GM19035 (cell line): ENCODE results near the gene GPSM1.

Experiments used
- ATAC-seq: cut with Tn5 transposase; IDR thresholded peaks from one replicate; pipeline ENCODE4 v1.9.1; 2021; ENCODE audit not compliant: unreplicated experiment

Gene GPSM1, protein sequence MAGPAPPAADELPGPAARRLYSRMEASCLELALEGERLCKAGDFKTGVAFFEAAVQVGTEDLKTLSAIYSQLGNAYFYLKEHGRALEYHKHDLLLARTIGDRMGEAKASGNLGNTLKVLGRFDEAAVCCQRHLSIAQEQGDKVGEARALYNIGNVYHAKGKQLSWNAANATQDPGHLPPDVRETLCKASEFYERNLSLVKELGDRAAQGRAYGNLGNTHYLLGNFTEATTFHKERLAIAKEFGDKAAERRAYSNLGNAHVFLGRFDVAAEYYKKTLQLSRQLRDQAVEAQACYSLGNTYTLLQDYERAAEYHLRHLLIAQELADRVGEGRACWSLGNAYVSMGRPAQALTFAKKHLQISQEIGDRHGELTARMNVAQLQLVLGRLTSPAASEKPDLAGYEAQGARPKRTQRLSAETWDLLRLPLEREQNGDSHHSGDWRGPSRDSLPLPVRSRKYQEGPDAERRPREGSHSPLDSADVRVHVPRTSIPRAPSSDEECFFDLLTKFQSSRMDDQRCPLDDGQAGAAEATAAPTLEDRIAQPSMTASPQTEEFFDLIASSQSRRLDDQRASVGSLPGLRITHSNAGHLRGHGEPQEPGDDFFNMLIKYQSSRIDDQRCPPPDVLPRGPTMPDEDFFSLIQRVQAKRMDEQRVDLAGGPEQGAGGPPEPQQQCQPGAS

DNA sequence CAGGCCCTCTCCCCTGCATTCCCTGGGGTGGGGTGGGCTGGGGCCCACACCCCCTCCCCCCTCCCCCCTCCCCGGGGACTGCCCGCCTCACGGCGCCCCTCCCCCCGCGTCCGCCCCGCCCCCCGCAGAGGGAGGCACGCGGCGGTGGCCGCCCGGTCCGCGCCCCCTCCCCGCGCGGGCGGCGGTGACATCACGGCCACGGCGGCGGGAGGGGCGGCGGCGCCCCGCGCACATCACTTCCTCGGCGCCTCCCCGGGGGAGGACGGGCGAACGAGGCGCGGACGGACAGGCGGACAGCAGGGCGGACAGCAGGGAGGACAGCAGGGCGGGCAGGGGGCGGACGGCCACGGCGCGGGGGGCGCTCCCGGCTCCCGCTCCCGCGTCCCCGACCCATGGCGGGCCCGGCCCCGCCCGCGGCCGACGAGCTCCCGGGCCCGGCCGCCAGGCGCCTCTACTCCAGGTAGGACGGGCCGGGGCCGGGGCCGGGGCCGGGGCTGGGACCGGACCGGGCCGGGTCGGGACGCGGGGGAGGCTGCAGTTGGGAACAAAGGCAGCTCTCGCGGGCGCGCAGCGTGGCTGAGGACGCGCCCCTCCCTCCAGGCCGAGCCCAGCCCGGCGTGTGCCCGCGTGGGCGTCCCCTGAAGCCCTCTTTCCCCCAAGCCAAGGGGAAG is at the start of gene GPSM1:
Gene GPSM1 (plus strand): TSS at position 236 of the 671 bp plus-strand sequence. CDS start 157 bp downstream, at position 393.
- ATAC-seq = no peak

DNA sequence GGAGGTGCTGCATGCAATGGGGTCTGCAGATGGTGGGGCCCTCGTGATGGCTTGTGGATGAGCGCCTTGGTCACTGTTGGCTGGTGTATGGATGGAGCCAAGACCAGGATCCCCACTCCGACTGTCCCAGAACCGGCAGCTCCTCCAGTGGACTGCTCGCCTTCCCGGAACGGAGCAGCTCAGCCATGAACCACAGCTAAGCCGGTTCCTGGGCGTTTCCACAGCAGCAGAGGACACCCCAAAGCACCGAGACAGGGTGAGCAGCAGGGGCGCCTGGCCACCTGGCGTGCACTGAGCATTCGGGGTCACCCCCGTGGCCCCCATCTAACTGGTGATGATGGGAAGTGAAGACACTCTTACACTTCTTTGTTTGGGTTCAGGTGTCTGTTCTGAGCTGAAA is 49.6 kb upstream of the GPSM1 start:
- no peak for ATAC-seq

DNA sequence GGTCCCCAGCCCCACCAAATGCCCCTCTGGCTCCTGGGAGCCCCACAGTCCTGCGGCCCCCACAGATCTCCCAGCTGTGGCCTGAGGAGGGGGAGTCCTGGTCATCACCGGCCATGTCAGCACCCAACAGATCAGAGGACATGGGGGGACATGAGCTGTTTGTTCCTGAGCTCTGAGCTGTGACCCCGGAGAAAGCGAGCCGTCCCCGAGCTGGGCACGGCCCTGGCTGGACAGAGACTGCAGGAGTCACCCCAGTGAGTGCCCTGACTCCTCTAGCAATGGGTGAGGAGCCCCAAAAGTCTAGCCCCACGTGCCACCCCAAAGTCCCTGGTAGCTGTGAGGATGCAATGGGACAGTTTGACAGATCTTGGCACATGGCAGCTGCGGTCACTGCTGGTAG is 49.1 kb upstream of the GPSM1 start:
- no peak for ATAC-seq

DNA sequence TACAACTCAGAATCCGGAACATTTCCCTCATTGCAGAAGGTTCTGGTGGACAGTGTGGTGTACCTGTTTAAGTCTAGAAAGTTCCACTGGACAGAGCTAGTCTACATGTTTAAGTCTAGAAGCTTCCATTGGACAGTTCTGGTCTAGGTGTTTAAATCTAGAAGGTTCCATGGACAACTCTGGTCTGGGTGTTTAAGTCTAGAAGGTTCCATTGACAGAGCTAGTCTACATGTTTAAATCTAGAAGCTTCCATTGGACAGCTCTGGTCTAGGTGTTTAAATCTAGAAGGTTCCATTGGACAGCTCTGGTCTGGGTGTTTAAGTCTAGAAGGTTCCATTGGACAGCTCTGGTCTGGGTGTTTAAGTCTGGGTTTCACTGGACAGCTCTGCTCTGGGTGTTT is 48.4 kb upstream of the GPSM1 start:
- ATAC-seq = no peak

DNA sequence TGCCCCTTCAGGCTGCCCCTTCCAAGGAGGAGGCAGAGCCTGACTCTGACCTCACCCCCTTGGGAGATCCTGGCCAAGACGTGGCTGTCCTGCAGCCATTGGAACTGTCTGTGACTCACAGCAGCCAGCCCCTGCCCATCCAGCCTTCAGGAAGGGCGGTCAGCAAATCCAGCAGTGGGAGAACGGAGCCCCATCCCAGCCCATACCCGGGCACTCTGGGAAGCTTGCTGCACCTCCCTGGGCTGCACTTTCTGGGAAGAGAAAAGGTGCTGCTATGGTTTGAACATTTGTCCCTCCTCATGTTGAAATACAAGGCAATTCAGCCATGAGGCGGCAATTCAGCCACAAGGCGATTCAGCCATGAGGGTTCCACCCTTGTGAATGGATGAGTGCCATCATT is 47.9 kb upstream of the GPSM1 start:
- no peak for ATAC-seq

DNA sequence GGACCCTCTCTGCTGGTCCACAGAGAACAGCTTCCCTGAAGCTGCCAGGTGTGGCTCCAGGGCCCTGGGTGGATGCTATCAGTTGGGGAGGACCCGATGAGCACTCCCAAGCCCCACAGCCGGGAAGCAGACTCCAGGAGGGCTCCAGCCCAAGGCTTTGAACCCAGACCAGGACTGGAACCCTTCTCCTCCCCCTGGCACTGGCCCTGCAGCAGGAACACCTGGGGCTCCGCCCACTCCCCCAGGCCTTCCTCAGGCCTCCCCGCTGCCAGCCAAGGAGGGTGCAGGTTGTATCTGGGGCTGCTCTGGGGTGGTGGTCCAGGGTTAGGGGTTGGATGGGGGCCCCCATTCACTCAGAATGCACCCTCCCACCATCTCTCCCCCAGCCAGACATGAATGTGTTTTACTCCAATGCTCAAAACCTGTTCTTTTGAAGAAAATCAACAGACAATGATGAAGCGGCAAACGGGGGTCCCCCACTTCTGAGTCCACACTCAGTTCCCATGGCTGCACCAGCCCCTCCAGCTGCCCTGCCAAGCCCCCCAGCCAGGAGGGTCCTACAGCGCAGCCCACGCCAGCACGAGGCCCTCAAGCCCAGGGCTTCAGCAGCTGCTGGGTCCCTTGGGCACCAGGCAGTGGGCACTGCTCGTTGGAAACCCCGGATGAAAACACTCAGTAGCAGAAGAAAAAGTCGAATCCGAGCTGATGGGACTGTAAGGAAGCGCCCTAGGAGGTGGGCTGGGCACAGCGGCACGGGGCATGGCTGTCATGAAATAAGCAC is 46.6 kb upstream of the GPSM1 start:
- ATAC-seq = no peak

DNA sequence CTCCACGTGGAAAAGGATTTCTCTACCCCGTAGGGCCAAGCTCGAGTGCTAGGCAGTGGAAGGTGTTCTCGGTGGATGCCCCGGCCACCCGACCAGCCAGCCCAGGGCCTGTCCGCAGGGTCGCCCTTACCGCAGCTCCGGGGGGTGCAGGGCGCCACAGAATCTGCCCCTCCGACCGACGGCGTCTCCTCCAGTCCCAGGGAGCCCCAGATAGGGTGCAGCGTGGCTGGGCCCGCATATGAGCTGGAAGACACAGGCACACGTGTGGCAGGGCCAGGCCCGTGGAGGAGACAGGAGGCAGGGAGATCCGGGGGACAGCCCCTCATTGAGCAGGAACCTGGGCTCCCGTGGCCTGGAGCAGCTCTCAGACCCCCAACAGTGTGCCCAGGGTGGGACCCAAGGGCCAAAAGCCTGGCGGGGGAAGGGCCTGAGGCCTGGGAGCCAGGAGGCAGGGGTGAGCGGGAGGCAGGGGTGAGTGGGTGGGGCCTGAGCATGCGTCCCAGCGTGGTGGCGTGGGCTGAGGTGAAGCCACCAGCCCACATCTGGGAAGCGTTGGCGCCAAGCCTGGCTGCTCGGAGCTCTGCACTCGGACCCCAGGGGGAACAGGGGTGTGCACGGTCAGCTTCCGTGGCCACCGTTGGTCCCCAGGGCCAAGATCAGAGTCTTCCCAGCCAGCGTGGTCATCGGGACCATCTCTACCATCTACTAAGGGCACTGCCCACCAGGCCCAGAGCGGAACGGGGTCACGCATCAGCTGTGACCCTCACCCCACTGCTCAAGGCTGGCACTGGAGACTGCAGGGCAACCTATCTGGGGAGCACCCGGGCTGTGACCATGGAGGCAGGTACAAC is 45.7 kb upstream of the GPSM1 start:
- no peak for ATAC-seq

DNA sequence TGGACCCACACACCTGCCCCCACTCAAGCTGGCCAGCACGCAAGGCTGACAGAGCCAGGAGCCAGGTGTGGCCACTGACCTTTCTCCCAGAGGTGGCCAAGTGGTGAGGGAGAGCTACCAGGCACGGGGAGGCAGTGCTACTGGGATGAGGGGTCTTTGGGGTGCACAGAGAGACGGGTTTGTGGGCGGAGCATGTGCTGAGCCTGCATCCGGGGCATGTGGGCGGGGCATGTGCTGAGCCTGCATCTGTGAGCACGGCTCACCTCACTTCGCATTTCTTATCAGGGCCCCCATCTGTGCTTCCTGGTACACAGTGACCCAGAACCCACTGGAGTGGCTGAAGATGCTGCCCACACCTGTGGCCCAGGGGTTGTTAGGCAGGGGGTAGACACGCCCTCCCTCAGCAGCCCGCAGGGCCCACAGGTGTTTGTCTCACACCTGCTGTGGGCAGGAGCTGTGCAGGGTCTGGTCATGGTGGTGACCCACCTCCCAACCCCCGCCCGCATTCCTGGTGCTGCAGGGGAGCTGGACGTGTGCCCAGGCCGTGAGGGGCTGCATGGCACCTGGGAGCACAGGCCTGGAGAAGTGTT is 45.0 kb upstream of the GPSM1 start:
- no peak for ATAC-seq

DNA sequence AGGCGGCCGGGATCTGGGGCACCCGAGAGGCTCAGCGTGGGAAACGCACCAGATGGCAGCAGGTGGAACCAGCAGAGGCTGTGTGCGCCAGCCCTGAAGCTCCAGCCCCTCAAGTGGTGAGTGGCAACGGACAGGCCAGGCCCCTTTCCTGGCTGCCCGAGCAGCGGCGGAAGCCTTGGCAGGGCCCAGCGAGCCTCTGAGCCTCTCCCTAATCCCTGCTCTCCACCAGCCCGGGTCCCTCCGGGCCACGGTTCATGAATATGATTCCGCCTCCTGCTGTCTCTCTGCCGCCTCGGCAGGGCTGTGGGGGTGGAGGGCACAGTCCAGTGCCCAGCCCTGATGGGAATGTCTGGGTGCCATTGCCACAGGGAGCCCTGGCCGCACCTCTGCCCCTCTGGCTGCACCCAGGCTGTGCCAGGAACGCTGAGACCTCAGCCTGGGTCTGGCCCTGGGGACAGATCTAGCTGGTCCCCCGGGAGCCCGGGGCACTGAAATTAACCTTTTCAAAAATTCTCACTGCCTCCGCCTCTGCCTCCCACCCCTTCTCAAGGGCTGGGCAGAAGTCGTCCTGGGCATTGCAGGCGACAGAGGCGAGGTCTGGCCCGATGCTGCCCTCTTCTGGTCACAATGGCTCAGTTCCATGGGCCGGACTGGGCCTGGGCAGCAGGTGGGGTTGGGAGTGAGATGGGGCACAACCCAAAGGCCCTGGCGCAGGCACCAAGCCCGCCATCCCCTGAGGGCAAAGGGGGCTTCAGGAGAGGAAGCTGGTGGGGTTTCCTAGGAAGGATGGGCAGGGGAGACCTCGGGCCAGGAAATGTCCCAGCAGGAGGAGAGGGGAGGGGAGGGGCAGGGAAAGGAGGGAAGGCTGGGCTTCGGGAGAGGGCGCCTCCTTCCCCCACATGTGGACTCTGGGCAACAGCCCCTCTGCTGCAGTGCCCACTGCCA is 43.8 kb upstream of the GPSM1 start:
- no peak for ATAC-seq

DNA sequence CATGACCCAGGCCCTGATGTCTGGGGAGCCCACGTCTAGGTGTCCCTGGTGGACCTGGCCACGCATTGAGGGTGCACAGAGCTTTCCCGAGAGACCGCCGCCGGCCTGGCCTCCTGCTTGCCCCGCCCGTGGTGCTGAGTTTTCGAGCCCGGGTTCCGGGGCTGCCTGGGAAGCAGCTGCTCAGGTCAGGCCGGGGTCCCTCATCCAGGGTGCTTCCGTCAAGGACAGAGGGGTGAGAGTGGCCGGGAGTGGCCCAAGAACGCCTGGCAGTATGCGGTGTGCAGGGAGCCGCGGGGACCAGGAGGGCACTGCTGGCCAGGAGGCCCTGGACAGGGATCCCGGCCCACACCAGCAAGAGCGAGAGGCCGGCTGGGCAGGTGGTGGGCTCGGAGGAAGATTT is 43.0 kb upstream of the GPSM1 start:
- no peak for ATAC-seq

DNA sequence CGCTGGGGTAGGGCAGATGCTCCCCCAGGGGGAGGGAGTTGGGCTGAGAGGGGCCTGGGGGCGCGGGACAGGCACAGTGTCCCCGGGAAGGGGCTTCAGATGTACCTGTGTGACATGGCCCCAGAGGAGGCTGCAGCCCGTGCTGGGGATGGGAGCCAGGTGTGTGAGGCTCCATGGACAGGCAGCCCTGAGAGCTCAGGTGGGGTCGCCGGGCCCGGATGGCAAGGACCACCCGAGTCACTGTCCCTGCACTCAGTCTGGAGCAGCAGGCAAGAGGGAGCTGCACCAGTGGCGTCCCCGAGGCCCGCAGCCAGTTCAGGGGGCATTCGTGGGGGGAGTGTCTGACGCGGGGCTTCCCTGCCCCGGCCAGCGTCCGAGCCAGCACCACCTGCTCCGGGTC is 42.4 kb upstream of the GPSM1 start:
- no peak for ATAC-seq

DNA sequence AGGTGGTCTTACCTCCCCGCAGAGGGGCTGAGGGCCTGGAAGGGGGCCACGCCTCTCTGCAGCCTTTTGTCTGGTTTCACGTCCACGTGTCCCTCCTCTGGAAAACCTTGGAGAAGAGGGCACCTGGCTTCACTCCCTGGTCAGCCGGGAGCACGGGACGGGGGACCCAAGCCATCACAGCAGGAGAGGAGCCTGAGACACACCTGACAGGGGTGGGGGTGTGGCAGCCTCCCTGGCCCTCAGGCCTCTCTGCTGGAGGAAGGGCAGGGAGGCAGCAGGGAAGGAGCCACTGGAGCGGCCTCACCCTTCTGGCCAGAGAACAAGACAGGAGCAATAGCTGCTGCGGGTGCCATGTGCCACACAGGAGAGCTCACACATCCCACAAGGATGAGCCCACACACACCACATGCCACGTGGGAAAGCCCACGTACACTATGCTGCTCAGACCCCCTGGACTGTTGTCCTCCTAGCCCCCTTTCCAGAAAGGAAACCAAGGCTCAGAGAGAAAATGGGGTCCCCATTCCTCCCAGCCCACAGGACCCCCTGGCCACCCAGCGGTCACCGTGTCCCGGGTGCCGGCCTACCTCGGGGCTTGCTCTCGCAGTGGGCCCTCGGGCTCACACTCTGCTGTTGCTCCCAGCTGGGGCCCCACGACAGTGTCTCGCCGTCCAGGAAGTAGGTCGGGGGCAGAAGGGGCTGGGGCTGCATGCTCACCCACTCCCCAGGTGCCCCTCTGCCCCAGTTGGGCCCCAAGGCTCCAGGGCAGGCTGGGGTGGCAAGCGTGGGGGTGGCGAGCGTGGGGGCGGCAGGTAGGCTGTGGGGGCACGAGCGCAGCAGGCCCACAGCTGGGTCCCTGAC is 41.6 kb upstream of the GPSM1 start:
- ATAC-seq = no peak

DNA sequence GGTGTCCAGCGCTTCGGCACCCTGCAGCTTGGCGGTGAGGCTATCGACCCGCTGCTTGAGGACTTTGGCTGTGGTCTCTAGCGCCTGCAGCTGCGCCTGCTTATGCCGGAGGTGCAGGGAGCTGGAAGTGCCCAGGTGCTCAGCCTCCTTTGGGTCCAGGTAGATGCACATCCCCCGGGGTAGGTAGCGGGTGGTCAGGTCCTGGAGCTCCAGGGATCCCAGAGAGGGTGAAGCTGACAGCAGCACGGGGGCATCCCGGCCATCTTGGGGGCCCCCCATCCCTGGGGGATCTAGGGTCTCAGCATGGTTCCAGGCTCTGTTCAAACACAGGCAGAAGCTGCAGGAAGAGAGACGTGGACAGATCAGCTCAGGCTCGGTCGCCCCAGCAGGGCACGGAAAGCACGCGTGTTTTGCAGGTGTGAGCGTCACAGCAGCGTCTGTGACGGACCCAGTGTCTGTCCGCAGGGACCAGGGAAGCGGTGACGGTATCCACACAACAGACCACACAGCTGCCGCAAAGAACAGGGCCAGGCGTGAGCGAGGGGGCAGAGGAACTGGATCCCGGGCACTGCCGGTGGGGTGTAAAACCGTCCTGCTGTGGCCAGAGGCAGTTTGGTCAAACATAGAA is 40.9 kb upstream of the GPSM1 start:
- no peak for ATAC-seq

DNA sequence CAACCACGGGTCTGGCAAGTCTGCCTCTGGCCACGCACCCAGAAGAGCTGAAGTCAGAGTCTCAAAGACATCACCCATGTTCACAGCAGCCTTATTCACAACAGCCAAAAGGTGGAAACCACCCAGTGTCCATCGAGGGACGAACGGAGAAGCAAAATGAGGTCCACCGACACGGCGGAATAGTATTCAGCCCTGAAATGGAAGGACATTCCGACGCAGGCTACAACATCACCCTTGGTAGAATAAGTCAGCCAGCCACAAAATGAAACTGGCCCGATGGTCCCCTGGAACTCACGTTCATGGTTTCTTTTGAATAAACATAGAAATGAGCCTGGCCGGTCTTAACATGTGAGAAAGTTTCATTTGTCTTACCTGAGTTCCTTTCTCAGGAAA is 40.4 kb upstream of the GPSM1 start:
- ATAC-seq = no peak

DNA sequence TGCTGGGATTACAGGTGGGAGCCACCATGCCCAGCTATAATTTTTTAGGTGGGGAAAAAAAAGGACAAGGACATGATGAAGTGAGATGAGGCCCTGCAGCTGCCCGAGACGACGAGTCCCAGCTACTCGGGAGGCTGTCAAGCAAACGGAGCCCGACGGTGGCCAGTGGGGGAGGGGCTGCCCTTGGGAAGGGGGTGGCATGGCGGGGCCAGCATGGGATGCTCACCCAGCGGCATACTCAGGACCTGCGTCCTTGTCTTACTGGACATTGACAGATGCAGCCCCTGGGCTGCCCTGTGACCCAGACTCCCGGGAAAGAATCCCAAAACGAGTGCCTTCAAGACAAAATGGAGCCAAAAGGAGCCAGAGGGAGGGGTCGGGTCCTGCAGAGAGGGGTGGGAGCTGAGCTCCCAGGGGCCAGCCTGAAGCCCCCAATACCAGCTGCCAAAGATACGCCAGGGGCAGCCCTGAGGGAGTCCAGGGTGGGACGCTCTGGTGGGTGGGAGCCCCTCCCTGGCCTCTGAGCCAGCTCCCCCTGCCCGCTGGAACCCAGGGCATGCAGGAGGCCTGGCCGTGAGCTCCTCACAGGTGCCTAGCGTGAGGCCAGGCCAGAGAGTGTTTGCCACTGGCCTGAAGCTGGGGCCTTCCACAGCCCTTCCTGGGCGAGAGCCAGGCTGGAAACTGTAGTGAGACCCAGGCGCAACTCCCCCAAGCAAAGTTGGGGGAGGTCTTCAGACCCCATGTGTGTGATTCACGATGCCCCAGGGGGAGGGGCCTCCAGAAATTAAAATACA is 39.2 kb upstream of the GPSM1 start:
- ATAC-seq = no peak

DNA sequence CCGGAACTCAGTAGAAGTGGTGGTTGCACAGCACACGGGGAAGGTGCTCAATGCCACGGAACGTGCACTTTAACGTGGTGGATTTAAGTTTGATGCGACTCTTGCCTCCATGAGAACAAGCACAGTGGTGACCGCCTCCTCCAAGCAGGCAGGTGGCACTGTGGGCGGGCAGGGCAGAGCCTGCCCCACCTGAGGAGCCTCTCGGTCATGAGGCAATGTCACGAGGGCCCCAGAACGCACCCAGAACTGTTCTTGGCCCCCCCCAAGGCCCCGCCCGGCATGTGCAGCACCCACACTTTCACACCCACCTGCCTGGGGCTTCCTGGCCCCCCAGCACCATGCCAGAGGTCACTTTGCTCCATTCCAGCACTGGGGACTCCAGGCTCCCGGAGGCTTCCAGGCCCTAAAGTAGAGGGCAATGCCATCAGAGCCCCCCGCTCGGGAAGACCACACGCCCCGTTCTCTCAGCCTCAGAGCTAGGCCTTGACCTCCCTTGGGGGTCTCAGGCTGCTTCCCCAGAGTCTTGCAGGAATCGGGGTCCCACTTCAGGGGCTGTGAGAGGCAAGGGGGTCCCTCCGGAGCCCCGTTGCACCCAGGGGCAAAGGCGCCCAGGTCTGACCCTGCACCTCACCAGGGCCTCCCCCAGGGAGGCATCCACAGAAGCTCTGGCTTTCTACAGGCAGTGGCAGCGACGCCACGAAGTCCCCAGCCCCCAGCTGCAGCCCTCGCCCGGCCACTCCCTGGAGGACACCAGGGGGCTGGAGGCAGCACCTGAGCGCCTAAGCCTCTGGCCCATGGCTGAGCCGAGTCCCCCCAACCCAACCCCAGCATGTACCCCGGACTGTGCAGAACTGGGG is 37.5 kb upstream of the GPSM1 start:
- ATAC-seq = no peak
